WI38 (cell line): ENCODE results near the gene SP4.

ENCODE experiments used
- H3K4me3 ChIP-seq: 2 replicates; pipeline ENCODE4 v1.5.1; 2011; ENCODE audit warnings: low read depth, mild to moderate bottlenecking, control low read depth, low read length
- TF ChIP-seq, protein P1 (sequence below): IDR thresholded peaks from 2 replicates; pipeline ENCODE4 v1.5.1; 2012; ENCODE audit warnings: low read depth, mild to moderate bottlenecking, control low read depth, low read length

Gene SP4

DNA sequence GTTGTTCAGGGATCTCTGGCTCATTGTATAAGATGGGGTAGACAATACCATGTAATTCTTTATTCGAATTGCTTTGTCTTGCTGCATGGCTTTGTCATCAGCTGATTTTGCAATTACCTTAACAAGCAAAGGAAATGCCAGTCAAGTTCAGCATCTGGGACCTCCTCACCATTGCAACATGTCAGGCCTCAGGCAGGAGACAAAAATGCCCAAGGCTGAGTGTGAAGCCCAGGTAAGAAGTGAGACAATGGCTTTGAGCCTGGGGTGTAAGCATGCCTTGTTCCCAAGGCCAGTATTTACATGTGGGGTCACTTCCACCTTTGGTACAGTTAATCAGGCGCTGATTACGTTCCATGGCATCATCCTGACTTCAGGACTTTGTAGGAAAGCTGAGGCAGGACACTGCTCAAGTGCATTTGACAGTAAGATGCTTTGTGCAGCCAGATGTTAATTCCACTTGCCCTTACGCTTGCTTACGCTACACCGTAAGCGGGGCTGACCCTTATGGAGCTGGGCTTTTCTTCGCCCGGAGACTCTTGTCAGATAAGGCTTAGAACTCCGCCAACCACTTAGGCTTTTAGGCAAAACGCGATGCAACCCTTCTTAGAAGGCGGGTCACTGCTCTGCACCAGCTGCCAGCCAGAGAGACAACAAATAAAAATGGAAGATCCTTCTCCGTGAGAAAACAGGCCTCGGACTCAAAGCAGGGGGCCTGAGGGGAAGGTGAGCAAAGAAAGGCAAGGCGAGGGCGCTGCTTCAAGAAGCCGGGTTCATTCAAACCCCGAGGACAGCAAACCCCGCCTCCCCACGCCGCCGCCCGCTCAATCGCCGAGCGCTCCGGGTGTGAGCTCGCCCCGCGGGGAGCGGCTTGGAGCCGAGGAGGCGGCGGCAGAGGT, 1.3 kb upstream of the SP4 start:
- TF ChIP-seq, protein P1, sequence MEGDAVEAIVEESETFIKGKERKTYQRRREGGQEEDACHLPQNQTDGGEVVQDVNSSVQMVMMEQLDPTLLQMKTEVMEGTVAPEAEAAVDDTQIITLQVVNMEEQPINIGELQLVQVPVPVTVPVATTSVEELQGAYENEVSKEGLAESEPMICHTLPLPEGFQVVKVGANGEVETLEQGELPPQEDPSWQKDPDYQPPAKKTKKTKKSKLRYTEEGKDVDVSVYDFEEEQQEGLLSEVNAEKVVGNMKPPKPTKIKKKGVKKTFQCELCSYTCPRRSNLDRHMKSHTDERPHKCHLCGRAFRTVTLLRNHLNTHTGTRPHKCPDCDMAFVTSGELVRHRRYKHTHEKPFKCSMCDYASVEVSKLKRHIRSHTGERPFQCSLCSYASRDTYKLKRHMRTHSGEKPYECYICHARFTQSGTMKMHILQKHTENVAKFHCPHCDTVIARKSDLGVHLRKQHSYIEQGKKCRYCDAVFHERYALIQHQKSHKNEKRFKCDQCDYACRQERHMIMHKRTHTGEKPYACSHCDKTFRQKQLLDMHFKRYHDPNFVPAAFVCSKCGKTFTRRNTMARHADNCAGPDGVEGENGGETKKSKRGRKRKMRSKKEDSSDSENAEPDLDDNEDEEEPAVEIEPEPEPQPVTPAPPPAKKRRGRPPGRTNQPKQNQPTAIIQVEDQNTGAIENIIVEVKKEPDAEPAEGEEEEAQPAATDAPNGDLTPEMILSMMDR = no peak
- peak overlapping the region; percentile 58 for H3K4me3 ChIP-seq

DNA sequence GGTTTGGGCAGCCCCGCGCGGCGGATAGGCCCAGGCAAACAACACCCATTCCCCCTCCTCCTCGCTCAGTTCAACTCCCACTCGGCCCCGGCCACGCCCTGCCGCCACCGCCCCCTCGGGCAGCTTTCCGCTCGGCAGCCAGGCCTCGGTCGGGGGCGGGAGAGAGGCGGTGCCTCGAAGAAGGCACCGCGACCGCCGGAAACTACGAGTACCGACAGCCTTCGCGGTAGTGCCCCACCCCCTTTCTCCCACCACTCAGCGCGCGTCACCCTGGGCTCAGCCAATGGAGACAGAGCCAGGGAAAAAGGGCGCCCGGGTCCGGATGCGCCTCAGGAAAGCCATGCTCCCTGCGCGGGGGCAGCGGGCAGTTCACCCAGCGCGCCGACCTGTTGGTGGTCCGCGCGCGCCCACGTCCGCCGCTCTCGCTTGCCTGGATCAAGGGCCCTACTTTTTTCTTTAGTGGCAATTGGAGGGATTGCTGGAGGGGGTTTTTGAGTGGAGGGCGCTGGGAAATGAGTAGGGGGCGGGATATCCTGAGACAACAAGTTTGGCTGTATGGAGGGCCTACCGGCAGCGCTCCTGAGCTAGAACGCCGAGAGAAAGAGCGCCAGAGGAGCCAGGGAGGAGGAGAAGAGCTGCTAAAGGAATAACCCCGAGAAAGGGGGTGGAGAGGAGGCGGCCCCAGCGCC, 557 bp upstream of the SP4 start:
- TF ChIP-seq, protein P1 = no peak
- peak overlapping the region; percentile 89 for H3K4me3 ChIP-seq

DNA sequence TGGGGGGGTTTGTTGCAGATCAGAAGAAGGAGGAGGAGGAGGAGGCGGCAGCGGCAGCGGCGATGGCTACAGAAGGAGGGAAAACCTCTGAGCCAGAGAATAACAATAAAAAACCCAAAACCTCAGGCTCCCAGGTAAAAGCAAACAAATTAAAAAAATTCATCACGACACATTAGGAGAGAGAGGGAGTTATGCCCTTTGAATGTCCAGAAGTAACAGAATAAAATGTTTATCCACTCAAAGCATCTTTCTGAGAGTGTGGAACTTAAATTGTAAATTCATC, 717 bp downstream of the SP4 start:
- H3K4me3 ChIP-seq = peak overlapping the region; percentile 75
- TF ChIP-seq, protein P1 = no peak

DNA sequence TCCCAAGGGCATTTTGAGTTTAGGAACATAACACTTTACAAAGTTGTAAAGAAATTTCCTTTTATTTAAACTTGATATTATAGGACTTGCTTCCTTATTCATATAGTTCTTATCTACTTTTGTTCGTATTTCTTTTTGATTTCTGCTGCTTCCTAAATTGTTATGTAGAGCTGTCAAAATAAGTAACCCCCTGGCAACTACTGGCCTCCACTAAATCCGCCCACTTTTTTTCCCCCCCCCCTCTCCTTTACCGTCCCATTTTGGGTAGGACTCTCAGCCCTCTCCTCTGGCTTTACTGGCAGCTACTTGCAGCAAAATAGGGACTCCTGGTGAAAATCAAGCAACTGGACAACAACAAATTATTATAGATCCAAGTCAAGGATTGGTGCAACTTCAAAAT, 1.1 kb downstream of the SP4 start:
- H3K4me3 ChIP-seq = peak overlapping the region; percentile 75
- TF ChIP-seq, protein P1 = no peak

DNA sequence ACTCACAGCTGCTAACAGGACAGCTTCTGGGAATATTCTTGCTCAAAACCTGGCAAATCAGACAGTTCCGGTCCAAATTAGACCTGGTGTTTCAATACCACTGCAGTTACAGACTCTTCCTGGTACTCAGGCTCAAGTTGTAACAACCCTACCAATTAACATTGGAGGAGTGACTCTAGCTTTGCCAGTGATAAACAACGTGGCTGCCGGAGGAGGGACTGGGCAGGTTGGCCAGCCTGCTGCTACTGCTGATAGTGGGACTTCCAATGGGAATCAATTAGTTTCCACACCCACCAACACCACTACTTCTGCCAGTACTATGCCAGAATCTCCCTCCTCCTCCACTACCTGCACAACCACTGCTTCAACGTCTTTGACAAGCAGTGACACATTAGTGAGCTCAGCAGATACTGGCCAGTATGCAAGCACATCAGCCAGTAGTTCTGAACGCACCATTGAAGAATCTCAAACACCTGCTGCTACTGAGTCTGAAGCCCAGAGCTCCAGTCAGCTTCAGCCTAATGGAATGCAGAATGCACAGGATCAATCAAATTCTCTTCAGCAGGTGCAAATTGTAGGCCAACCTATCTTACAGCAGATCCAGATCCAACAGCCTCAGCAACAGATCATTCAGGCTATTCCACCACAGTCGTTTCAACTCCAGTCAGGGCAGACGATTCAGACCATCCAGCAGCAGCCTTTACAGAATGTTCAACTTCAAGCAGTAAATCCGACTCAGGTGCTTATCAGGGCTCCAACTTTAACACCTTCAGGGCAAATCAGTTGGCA, 2.1 kb downstream of the SP4 start:
- no peak overlapping the region for H3K4me3 ChIP-seq
- TF ChIP-seq, protein P1 = no peak

DNA sequence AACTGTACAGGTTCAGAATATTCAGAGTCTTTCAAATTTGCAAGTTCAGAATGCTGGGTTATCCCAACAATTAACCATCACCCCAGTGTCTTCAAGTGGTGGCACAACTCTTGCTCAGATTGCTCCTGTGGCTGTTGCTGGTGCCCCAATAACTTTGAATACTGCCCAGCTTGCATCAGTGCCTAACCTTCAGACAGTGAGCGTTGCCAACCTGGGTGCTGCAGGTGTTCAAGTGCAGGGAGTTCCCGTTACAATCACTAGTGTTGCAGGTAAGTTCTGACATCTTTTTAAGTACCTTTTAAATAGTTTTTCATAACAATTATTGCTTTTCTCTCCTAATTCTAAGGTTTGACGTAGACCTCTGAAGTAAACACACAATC, 2.7 kb downstream of the SP4 start:
- TF ChIP-seq, protein P1 = no peak
- H3K4me3 ChIP-seq = no peak overlapping the region
